Measurements from ENCODE around the gene HTRA2.
A peak's percentile ranks its signal among the peaks of the same experiment; 100 is the strongest.

Gene HTRA2

GRCh38 chr2:74551530-74551929, 21.8 kb downstream of the HTRA2 start:
- TF ChIP-seq POU2F2 (IDR thresholded peaks at IDR 0.05; ENCODE audit: low read depth, low read length) (no peak), TAF1 (IDR thresholded peaks at IDR 0.05; ENCODE audit: low read depth, low read length) (no peak), SPI1 (IDR thresholded peaks at IDR 0.05; ENCODE audit: low read depth, low read length) (no peak), POLR2AphosphoS5 (IDR thresholded peaks at IDR 0.05; ENCODE audit: low read depth, low read length) (no peak), PAX5 (IDR thresholded peaks at IDR 0.05; ENCODE audit: insufficient read depth, low read length, severe bottlenecking) (no peak), POLR2A (IDR thresholded peaks at IDR 0.05; ENCODE audit: low read depth, low read length) (no peak)
- FAIRE-seq (no peak), DNase-seq (ENCODE audit: insufficient read length, low spot score) (no peak)

GRCh38 chr2:74551942-74552913, 22.5 kb downstream of the HTRA2 start:
- DNase-seq (ENCODE audit: insufficient read length, low spot score) (no peak), FAIRE-seq (peak; percentile 9)
- no peak for TF ChIP-seq PAX5 (IDR thresholded peaks at IDR 0.05; ENCODE audit: insufficient read depth, low read length, severe bottlenecking)
- TF ChIP-seq POLR2A (IDR thresholded peaks at IDR 0.05; ENCODE audit: low read depth, low read length) = no peak
- no peak for TF ChIP-seq POU2F2 (IDR thresholded peaks at IDR 0.05; ENCODE audit: low read depth, low read length)
- no peak for TF ChIP-seq POLR2AphosphoS5 (IDR thresholded peaks at IDR 0.05; ENCODE audit: low read depth, low read length)
- no peak for TF ChIP-seq TAF1 (IDR thresholded peaks at IDR 0.05; ENCODE audit: low read depth, low read length)
- TF ChIP-seq SPI1 (IDR thresholded peaks at IDR 0.05; ENCODE audit: low read depth, low read length) = no peak

- peak; percentile 20 for FAIRE-seq
- TF ChIP-seq PAX5 (IDR thresholded peaks at IDR 0.05; ENCODE audit: insufficient read depth, low read length, severe bottlenecking) = no peak
- TF ChIP-seq POLR2AphosphoS5 (IDR thresholded peaks at IDR 0.05; ENCODE audit: low read depth, low read length) = no peak
- TF ChIP-seq SPI1 (IDR thresholded peaks at IDR 0.05; ENCODE audit: low read depth, low read length) = no peak
- TF ChIP-seq TAF1 (IDR thresholded peaks at IDR 0.05; ENCODE audit: low read depth, low read length) = no peak
- no peak for TF ChIP-seq POLR2A (IDR thresholded peaks at IDR 0.05; ENCODE audit: low read depth, low read length)
- TF ChIP-seq POU2F2 (IDR thresholded peaks at IDR 0.05; ENCODE audit: low read depth, low read length) = no peak
These were observed 23.4 kb downstream of the HTRA2 start for GRCh38 chr2:74552914-74553811.

GRCh38 chr2:74553892-74554819, 24.4 kb downstream of the HTRA2 start, which contains the start of the genes DOK1 and LOXL3:
Gene DOK1 (plus strand): TSS chr2:74554720. CDS start chr2:74554755, 35 bp downstream.
Gene LOXL3 (minus strand): TSS chr2:74553942. CDS start chr2:74552634, 1,308 bp downstream.
- peak; percentile 89 for DNase-seq (ENCODE audit: insufficient read length, low spot score)
- peak; percentile 69 for FAIRE-seq
- TF ChIP-seq POLR2A (IDR thresholded peaks at IDR 0.05; ENCODE audit: low read depth, low read length) (peak; percentile 8; the same call in 1 of the 2 replicates), TAF1 (IDR thresholded peaks at IDR 0.05; ENCODE audit: low read depth, low read length) (no peak; the same call in 1 of the 2 replicates), SPI1 (IDR thresholded peaks at IDR 0.05; ENCODE audit: low read depth, low read length) (0 out of 2 replicates have a peak, but pooled peaks have one; percentile 2)

More at GRCh38 chr2:74552914-74553811, 23.4 kb downstream of the HTRA2 start:
- DNase-seq (ENCODE audit: insufficient read length, low spot score) = no peak

- TF ChIP-seq PAX5 (IDR thresholded peaks at IDR 0.05; ENCODE audit: insufficient read depth, low read length, severe bottlenecking) (no peak), POLR2AphosphoS5 (IDR thresholded peaks at IDR 0.05; ENCODE audit: low read depth, low read length) (no peak), POU2F2 (IDR thresholded peaks at IDR 0.05; ENCODE audit: low read depth, low read length) (no peak), POLR2A (IDR thresholded peaks at IDR 0.05; ENCODE audit: low read depth, low read length) (no peak; the same call in 1 of the 2 replicates), SPI1 (IDR thresholded peaks at IDR 0.05; ENCODE audit: low read depth, low read length) (no peak), TAF1 (IDR thresholded peaks at IDR 0.05; ENCODE audit: low read depth, low read length) (no peak)
- DNase-seq (ENCODE audit: insufficient read length, low spot score) (no peak), FAIRE-seq (peak; percentile 77)
These were observed 25.2 kb downstream of the HTRA2 start for GRCh38 chr2:74554820-74555531.

- DNase-seq (ENCODE audit: insufficient read length, low spot score) (no peak), FAIRE-seq (no peak)
- TF ChIP-seq POLR2AphosphoS5 (IDR thresholded peaks at IDR 0.05; ENCODE audit: low read depth, low read length) (no peak), TAF1 (IDR thresholded peaks at IDR 0.05; ENCODE audit: low read depth, low read length) (no peak), POLR2A (IDR thresholded peaks at IDR 0.05; ENCODE audit: low read depth, low read length) (no peak), POU2F2 (IDR thresholded peaks at IDR 0.05; ENCODE audit: low read depth, low read length) (no peak), PAX5 (IDR thresholded peaks at IDR 0.05; ENCODE audit: insufficient read depth, low read length, severe bottlenecking) (no peak), SPI1 (IDR thresholded peaks at IDR 0.05; ENCODE audit: low read depth, low read length) (no peak)
These were observed 25.9 kb downstream of the HTRA2 start for GRCh38 chr2:74555610-74556103.

- no peak for TF ChIP-seq TAF1 (IDR thresholded peaks at IDR 0.05; ENCODE audit: low read depth, low read length)
- TF ChIP-seq POU2F2 (IDR thresholded peaks at IDR 0.05; ENCODE audit: low read depth, low read length) = no peak
- TF ChIP-seq POLR2AphosphoS5 (IDR thresholded peaks at IDR 0.05; ENCODE audit: low read depth, low read length) = no peak
- no peak for TF ChIP-seq SPI1 (IDR thresholded peaks at IDR 0.05; ENCODE audit: low read depth, low read length)
- TF ChIP-seq PAX5 (IDR thresholded peaks at IDR 0.05; ENCODE audit: insufficient read depth, low read length, severe bottlenecking) = no peak
- TF ChIP-seq POLR2A (IDR thresholded peaks at IDR 0.05; ENCODE audit: low read depth, low read length) = no peak
- DNase-seq (ENCODE audit: insufficient read length, low spot score) = no peak
- FAIRE-seq = no peak
These were observed 26.4 kb downstream of the HTRA2 start for GRCh38 chr2:74556159-74556558.
